Upper lobe of right lung (tissue), 1 donor: ENCODE measurements around the gene ZNF277. TPM values are rescaled to one million over a fixed set of nuclear protein-coding genes. Genes with fewer than 3 reads are reported as not detected.

Experiments
- ATAC-seq: fragments of 200-7000 bp; cut with Tn5 transposase; one replicate; pipeline ENCODE4 v1.9.1; 2020; ENCODE audit warnings: mild to moderate bottlenecking, moderate library complexity
- DNase-seq: peaks from one replicate; pipeline ENCODE4 v3.0.0-alpha.2; 2020
- H3K27ac ChIP-seq: fragments of 200-600 bp; one replicate; pipeline ENCODE4 v1.8.0; 2022
- H3K27me3 ChIP-seq: fragments of 200-600 bp; one replicate; pipeline ENCODE4 v1.8.0; 2022; ENCODE audit warnings: mild to moderate bottlenecking
- H3K36me3 ChIP-seq: fragments of 200-600 bp; one replicate; pipeline ENCODE4 v1.8.0; 2022
- H3K4me1 ChIP-seq: fragments of 200-600 bp; one replicate; pipeline ENCODE4 v1.8.0; 2022
- H3K4me3 ChIP-seq: fragments of 200-600 bp; one replicate; pipeline ENCODE4 v1.8.0; 2022; ENCODE audit warnings: mild to moderate bottlenecking
- H3K9me3 ChIP-seq: fragments of 200-600 bp; one replicate; pipeline ENCODE4 v1.8.0; 2022
- CTCF ChIP-seq: fragments of 200-600 bp; IDR thresholded peaks from one replicate; pipeline ENCODE4 v1.8.0; 2022; ENCODE audit warnings: antibody characterized with exemption
- intact Hi-C: fragments of 100-400 bp; cut with DNase I; formaldehyde crosslinking; loops from one replicate; pipeline ENCODE4 v1.11.0; 2022
- total RNA-seq: library from RNA; stranded (reverse); fragmentation: NEBNext Ultra II Directional; extraction: Animal tissue kit (Norgen Biotek cat#: 25700); gene quantifications from one replicate; pipeline ENCODE4 v1.2.1, GENCODE V29; 2021
- donor health status: DM: no; HTN: yes; CAD: no; lungs with severe emphysema.

The ZNF277 gene
- total RNA-seq, 1 donor from 2014 or later = 31.0 TPM

GRCh38 chr7:112223310-112223709 is 16.8 kb downstream of the ZNF277 start:
- DNase-seq (no peak), ATAC-seq (no peak)
- H3K9me3 ChIP-seq = no peaks in the 10 kb centered on the region
- no peak overlapping the region for H3K27ac ChIP-seq
- no peak for TF ChIP-seq CTCF
- H3K27me3 ChIP-seq = no peaks in the 10 kb centered on the region
- no peaks in the 10 kb centered on the region for H3K4me1 ChIP-seq
- no peaks in the 10 kb centered on the region for H3K36me3 ChIP-seq
- intact Hi-C loops = no loop called here
- no peak overlapping the region for H3K4me3 ChIP-seq

- no peak overlapping the region for H3K4me3 ChIP-seq
- H3K4me1 ChIP-seq = no peaks in the 10 kb centered on the region
- no peaks in the 10 kb centered on the region for H3K9me3 ChIP-seq
- no peaks in the 10 kb centered on the region for H3K36me3 ChIP-seq
- no peak for DNase-seq
- no peaks in the 10 kb centered on the region for H3K27me3 ChIP-seq
- TF ChIP-seq CTCF = no peak
- intact Hi-C loops = no loop called here
- H3K27ac ChIP-seq = no peak overlapping the region
- no peak for ATAC-seq
Observed at GRCh38 chr7:112224186-112224585, 17.7 kb downstream of the ZNF277 start.

- TF ChIP-seq CTCF = no peak
- Histone ChIP-seq H3K36me3 (no peaks in the 10 kb centered on the region), H3K9me3 (no peaks in the 10 kb centered on the region), H3K4me3 (no peak overlapping the region), H3K27ac (no peak overlapping the region), H3K4me1 (no peaks in the 10 kb centered on the region), H3K27me3 (no peaks in the 10 kb centered on the region)
- ATAC-seq (no peak), DNase-seq (no peak)
- intact Hi-C loops = no loop called here
Observed at GRCh38 chr7:112225006-112225405, 18.5 kb downstream of the ZNF277 start.

DNA sequence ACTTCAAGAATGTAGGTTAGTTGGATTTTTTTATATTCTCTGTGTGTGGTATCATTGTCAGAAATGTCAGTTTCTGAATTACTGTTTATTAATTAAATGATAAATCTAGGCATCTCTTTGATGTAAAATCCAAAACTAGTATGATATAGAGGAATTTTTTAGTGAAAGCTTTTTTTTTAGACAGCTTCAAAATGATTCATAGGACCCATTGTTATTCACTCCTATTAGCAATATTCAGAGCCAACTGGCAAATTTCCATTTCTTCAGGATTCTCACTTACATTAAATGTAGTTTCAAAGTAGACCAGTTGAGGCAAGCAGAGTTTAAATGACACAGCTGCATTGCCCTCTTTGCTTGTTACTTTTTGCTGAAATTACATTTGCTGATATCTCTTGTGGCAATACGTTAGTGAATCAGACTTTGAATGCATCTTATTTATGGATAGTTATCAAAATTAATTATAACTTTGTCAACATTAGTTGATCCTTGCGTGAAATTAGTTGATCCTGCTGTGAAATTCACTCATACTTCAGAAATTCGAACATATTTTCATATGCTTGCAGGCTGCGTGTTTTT is 20.3 kb downstream of the ZNF277 start:
- Histone ChIP-seq H3K4me1 (no peaks in the 10 kb centered on the region), H3K27me3 (no peaks in the 10 kb centered on the region), H3K27ac (no peak overlapping the region), H3K4me3 (no peak overlapping the region), H3K36me3 (no peaks in the 10 kb centered on the region), H3K9me3 (no peaks in the 10 kb centered on the region)
- no peak for TF ChIP-seq CTCF
- no peak for ATAC-seq
- intact Hi-C loops = no loop called here
- DNase-seq = no peak

- Histone ChIP-seq H3K36me3 (no peaks in the 10 kb centered on the region), H3K4me3 (no peak overlapping the region), H3K4me1 (no peaks in the 10 kb centered on the region), H3K9me3 (no peaks in the 10 kb centered on the region), H3K27ac (no peak overlapping the region), H3K27me3 (no peaks in the 10 kb centered on the region)
- no peak for ATAC-seq
- no peak for DNase-seq
- intact Hi-C loops = no loop called here
- no peak for TF ChIP-seq CTCF
Observed at GRCh38 chr7:112228632-112229031, 22.1 kb downstream of the ZNF277 start.
